A549 (cell line): ENCODE results near the gene CARF.

Experiments
- BHLHE40 ChIP-seq: IDR thresholded peaks from 2 replicates; pipeline ENCODE4 v1.6.1; 2012; ENCODE audit warnings: low read depth, low read length, inconsistent platforms
- CTCF ChIP-seq: fragments of >200 bp; sonication (Bioruptor Twin); formaldehyde crosslinking; IDR thresholded peaks from 3 replicates; pipeline ENCODE4 v1.5.1; 2016
- EHF ChIP-seq: fragments of 250-450 bp; sonication (Bioruptor Pico); IDR thresholded peaks from 2 replicates; pipeline ENCODE4 v1.5.0; 2020; ENCODE audit warnings: mild to moderate bottlenecking
- EP300 ChIP-seq, 2 experiments: fragments of >200 bp; sonication (Bioruptor Twin); formaldehyde crosslinking; IDR thresholded peaks; 2 replicates in 1 of 2; 3 replicates in 1 of 2; pipeline ENCODE4 v1.6.1; 2016 to 2017
- FOSB ChIP-seq: fragments of 250-450 bp; sonication (Bioruptor Pico); IDR thresholded peaks from 2 replicates; pipeline ENCODE4 v1.5.0; 2020; ENCODE audit warnings: mild to moderate bottlenecking, moderate library complexity
- FOSL2 ChIP-seq, 2 experiments: fragments of 450-650 bp in 1 of 2; fragments of >200 bp in 1 of 2; sonication (Bioruptor Twin) in 1 of 2; formaldehyde crosslinking; IDR thresholded peaks; 2 replicates each; pipeline versions ENCODE4 v1.5.0 to v1.6.1; 2016 to 2020; ENCODE audit warnings: mild to moderate bottlenecking in 1 of 2, moderate library complexity in 1 of 2
- JUNB ChIP-seq: fragments of >200 bp; sonication (Bioruptor Twin); formaldehyde crosslinking; IDR thresholded peaks from 2 replicates; pipeline ENCODE4 v1.6.1; 2016
- POLR2A ChIP-seq: IDR thresholded peaks from 2 replicates; pipeline ENCODE4 v1.6.1; 2012; ENCODE audit warnings: mild to moderate bottlenecking, low read length
- POLR2AphosphoS2 ChIP-seq: conservative IDR thresholded peaks from 2 replicates; pipeline ENCODE4 v1.6.1; 2012; ENCODE audit warnings: low read length, improper control_type of control experiment, inconsistent platforms
- REST ChIP-seq: fragments of 200-600 bp; sonication (generic); IDR thresholded peaks from 2 replicates; pipeline ENCODE4 v1.6.1; 2016; ENCODE audit warnings: antibody characterized with exemption, mild to moderate bottlenecking, moderate library complexity
- RFX5 ChIP-seq: fragments of 450-650 bp; IDR thresholded peaks from 2 replicates; pipeline ENCODE4 v1.7.1; 2014; ENCODE audit warnings: antibody characterized with exemption, mild to moderate bottlenecking, moderate library complexity
- USF2 ChIP-seq: fragments of 450-650 bp; IDR thresholded peaks from 2 replicates; pipeline ENCODE4 v1.6.1; 2014; ENCODE audit warnings: antibody characterized with exemption

- TF ChIP-seq CTCF (no peak), JUNB (no peak), POLR2AphosphoS2 (no peak), USF2 (no peak), POLR2A (no peak), RFX5 (no peak), FOSL2 (IDR thresholded peaks at IDR 0.05) (no peak), FOSL2 (CRISPR knock-in tag; IDR thresholded peaks at IDR 0.05) (no peak), EP300 (IDR thresholded peaks at IDR 0.05) (no peak), BHLHE40 (no peak), FOSB (no peak), REST (no peak), EHF (CRISPR knock-in tag) (no peak)
Observed at GRCh38 chr2:202963712-202964111, 51.6 kb downstream of the CARF start.
